ENCODE results near the gene NMT1.

The NMT1 gene

DNA sequence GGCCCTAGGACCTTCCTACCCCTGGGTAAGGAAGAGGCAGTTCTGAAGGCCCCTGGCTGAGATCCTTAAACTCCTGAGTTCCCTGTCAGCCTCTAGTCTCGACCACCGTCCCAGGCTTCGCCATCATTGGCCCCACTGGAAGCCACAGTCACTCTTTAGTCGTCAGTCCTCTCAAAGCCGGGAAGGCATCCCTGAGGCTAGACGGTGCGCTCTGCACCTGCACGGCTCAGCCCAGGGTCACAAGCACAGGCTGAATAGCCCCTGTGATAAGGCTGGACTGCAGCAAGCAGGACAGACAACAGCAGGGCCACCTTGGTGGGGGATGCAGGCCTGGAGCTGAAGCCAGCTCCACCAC, 83.9 kb downstream of the NMT1 start:
- DNase-seq (ENCODE audit: low read depth): no peak
- Histone ChIP-seq H3K4me3 (ENCODE audit: low read length) (peak overlapping the region; percentile 77), H3K36me3 (ENCODE audit: control insufficient read depth, insufficient read depth, low read length, severe bottlenecking) (no peaks in the 10 kb centered on the region), H3K27me3 (replicated peaks; ENCODE audit: control insufficient read depth, insufficient read depth, low read length) (no peaks in the 10 kb centered on the region), H3K4me1 (ENCODE audit: control insufficient read depth, insufficient read depth, low read length) (peaks cover 30% of the 10 kb centered on the region), H3K9me3 (ENCODE audit: control insufficient read depth, low read length) (no peaks in the 10 kb centered on the region), H3K9ac (ENCODE audit: low read length) (peak overlapping the region; percentile 92)

DNA sequence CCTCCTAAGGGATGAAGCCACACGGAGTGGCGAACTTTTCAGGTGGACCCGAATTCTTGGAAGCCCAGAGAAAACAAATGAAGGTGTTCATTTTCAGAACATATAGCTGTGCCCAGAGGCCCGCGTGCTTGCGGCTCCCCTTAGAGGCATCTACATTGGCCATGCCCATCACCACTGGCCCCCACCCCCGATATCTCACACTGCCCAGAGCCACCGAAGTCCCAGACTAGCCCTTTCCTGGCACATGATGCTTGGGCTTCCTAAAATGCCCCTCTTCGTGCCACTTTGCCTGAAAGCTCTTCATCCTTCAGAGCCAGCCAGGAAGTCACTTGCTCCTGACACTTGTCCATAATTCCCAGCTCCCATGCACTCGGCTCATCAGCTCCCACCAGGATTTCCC, 85.0 kb downstream of the NMT1 start:
- no peak for DNase-seq (ENCODE audit: low read depth)
- H3K4me3 ChIP-seq (ENCODE audit: low read length): peak overlapping the region; percentile 87
- peak overlapping the region; percentile 96 for H3K9ac ChIP-seq (ENCODE audit: low read length)
- peaks cover 32% of the 10 kb centered on the region for H3K4me1 ChIP-seq (ENCODE audit: control insufficient read depth, insufficient read depth, low read length)
- no peaks in the 10 kb centered on the region for H3K36me3 ChIP-seq (ENCODE audit: control insufficient read depth, insufficient read depth, low read length, severe bottlenecking)
- H3K9me3 ChIP-seq (ENCODE audit: control insufficient read depth, low read length): no peaks in the 10 kb centered on the region
- H3K27me3 ChIP-seq (replicated peaks; ENCODE audit: control insufficient read depth, insufficient read depth, low read length): no peaks in the 10 kb centered on the region

DNA sequence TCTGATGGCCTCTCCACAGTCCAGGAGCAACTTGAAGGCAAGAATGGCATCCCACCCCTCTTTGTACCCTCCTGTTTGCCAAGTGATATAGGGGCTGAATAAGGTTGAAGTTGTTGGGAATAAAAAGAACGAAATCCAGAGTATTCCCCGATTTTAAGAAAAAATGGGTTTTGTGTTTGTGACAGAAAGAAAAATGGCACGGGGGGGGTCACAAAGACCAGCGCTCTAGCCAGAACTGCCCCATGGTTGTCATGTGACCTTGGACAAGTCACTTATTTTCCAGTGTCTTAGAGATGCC, 85.4 kb downstream of the NMT1 start:
- peak overlapping the region; percentile 96 for H3K9ac ChIP-seq (ENCODE audit: low read length)
- peak overlapping the region; percentile 87 for H3K4me3 ChIP-seq (ENCODE audit: low read length)
- H3K27me3 ChIP-seq (replicated peaks; ENCODE audit: control insufficient read depth, insufficient read depth, low read length): no peaks in the 10 kb centered on the region
- no peak for DNase-seq (ENCODE audit: low read depth)
- H3K36me3 ChIP-seq (ENCODE audit: control insufficient read depth, insufficient read depth, low read length, severe bottlenecking): no peaks in the 10 kb centered on the region
- H3K4me1 ChIP-seq (ENCODE audit: control insufficient read depth, insufficient read depth, low read length): peaks cover 36% of the 10 kb centered on the region
- no peaks in the 10 kb centered on the region for H3K9me3 ChIP-seq (ENCODE audit: control insufficient read depth, low read length)

DNA sequence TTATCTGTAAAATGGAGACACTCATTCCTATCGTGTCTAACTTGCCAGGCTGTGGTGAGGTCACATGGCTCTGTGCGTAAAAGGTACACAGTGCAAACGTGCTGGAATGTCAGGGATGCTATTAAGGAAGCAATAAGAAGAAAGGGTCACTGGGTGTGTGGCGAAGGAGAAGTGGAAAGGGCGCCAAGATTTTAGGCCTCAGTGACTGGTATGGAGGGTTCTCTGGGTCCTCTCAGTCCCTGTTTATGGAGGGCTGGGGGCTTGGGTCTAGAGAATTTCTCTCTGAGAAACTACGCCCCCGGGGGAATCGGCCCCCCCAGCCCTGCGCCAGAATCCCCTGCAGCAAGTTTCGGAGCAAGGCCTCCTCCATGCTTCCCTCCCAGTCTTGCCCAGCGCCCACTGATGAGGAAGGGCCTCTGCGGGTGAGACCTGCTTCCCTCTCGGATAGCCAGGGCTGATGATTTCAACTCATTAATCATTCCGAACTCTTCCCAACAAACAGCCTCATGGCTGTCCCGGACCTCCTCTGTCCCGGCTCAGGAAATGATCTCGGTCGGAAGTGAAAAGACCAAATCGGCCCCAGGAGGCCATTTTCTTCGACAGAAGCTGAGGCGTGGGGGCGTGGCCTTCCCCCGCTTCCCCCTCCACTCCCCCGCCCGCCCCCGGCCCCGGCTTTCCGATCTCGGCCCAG, 85.9 kb downstream of the NMT1 start:
- DNase-seq (ENCODE audit: low read depth): peak; percentile 81
- Histone ChIP-seq H3K27me3 (replicated peaks; ENCODE audit: control insufficient read depth, insufficient read depth, low read length) (no peaks in the 10 kb centered on the region), H3K36me3 (ENCODE audit: control insufficient read depth, insufficient read depth, low read length, severe bottlenecking) (no peaks in the 10 kb centered on the region), H3K9me3 (ENCODE audit: control insufficient read depth, low read length) (no peaks in the 10 kb centered on the region), H3K4me1 (ENCODE audit: control insufficient read depth, insufficient read depth, low read length) (peaks cover 40% of the 10 kb centered on the region), H3K9ac (ENCODE audit: low read length) (peak overlapping the region; percentile 96), H3K4me3 (ENCODE audit: low read length) (peak overlapping the region; percentile 87)

DNA sequence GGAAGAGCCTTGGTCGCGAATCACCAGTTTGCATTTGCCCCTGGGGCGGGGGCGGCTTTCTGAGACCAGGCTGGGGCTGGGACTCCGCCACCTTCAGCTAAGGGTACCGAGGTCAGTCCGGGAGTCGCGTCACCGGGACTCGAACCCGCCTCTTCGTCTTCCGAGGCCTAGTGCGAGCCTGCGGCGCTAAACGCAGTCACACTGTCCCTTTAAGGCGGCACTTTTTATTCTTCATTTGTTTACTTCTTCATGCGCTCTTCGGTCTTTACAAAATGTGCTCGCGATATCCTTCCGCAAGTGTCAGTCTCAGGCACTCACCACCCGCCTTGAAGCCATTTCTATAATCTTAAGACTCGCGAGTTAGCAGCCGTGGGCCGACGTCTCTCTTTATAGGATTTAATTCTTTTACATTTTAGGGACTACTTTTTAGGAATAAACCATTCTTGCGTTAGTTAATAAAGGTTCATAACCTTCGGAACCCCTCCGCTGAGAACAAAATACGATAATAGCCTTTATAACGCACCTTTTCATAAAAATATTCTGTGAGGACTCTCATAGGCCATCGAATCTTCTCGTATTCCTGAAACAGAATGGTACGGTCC, 86.6 kb downstream of the NMT1 start:
- H3K9ac ChIP-seq (ENCODE audit: low read length): peak overlapping the region; percentile 96
- H3K9me3 ChIP-seq (ENCODE audit: control insufficient read depth, low read length): no peaks in the 10 kb centered on the region
- H3K4me3 ChIP-seq (ENCODE audit: low read length): peak overlapping the region; percentile 87
- H3K36me3 ChIP-seq (ENCODE audit: control insufficient read depth, insufficient read depth, low read length, severe bottlenecking): no peaks in the 10 kb centered on the region
- peak; percentile 94 for DNase-seq (ENCODE audit: low read depth)
- peaks cover 40% of the 10 kb centered on the region for H3K4me1 ChIP-seq (ENCODE audit: control insufficient read depth, insufficient read depth, low read length)
- no peaks in the 10 kb centered on the region for H3K27me3 ChIP-seq (replicated peaks; ENCODE audit: control insufficient read depth, insufficient read depth, low read length)

DNA sequence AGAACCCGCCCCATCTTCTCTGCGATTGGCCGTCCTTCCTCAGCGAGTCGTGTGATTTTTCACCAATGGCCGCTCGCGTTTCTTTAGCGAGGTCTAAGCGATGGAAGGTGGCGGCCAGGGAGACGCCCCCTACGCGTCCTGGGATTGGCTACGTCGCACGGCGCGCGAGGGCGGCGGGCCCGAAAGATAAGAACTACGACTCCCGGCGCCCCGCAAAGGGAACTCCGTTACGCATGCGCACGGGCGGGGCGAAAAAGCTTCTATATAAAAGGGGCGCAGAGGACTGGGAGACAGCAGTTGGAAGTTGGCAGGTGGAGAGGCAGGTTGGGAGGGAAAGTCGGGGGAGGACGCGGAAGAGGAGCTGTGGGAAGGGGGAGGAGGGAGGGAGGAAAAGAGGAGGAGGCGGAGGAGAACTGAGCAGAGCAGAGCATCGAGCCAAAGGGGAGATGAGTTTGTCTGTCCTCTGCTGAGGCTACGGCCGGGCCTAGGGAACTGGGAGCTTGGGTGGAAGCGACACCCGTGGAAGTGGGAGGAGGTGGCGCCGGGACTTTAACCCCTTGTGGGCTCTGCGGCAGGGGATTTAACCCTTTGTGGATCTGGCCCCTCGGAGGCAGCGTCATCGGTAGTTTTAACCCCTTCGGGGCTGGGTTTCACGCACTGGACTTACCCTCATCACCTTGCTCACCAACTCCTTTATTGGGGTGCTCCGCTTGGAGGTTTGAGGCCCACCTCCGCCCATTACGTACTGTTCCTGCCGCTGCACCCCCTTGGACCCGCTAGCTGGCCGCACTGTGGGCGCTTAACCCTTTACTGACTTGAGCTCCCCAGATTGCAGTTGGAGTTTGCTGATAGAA, 87.3 kb downstream of the NMT1 start, which contains the start of gene HEXIM1:
Gene HEXIM1 (plus strand): TSS at position 293 of the 854 bp plus-strand sequence. CDS start 716 bp downstream, outside the sequence.
- DNase-seq (ENCODE audit: low read depth): peak; percentile 100
- peak within 1 kb of the TSS; percentile 99 for H3K9ac ChIP-seq (ENCODE audit: low read length)
- no peaks in the 10 kb centered on the region for H3K27me3 ChIP-seq (replicated peaks; ENCODE audit: control insufficient read depth, insufficient read depth, low read length)
- H3K4me1 ChIP-seq (ENCODE audit: control insufficient read depth, insufficient read depth, low read length): peaks cover 38% of the 10 kb centered on the region
- peak within 1 kb of the TSS; percentile 98 for H3K4me3 ChIP-seq (ENCODE audit: low read length)
- H3K9me3 ChIP-seq (ENCODE audit: control insufficient read depth, low read length): no peaks in the 10 kb centered on the region
- no peaks in the 10 kb centered on the region for H3K36me3 ChIP-seq (ENCODE audit: control insufficient read depth, insufficient read depth, low read length, severe bottlenecking)

DNA sequence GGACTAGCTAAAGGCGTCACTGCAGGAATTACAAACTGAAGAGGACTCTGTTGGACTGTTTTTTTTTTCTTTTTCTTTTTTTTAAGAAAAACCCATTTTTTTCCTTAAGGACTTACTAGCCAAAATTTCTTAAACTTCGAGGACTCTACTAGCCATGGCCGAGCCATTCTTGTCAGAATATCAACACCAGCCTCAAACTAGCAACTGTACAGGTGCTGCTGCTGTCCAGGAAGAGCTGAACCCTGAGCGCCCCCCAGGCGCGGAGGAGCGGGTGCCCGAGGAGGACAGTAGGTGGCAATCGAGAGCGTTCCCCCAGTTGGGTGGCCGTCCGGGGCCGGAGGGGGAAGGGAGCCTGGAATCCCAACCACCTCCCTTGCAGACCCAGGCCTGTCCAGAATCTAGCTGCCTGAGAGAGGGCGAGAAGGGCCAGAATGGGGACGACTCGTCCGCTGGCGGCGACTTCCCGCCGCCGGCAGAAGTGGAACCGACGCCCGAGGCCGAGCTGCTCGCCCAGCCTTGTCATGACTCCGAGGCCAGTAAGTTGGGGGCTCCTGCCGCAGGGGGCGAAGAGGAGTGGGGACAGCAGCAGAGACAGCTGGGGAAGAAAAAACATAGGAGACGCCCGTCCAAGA, 88.0 kb downstream of the NMT1 start:
- H3K9me3 ChIP-seq (ENCODE audit: control insufficient read depth, low read length): no peaks in the 10 kb centered on the region
- H3K4me1 ChIP-seq (ENCODE audit: control insufficient read depth, insufficient read depth, low read length): peaks cover 36% of the 10 kb centered on the region
- no peaks in the 10 kb centered on the region for H3K36me3 ChIP-seq (ENCODE audit: control insufficient read depth, insufficient read depth, low read length, severe bottlenecking)
- H3K4me3 ChIP-seq (ENCODE audit: low read length): peak overlapping the region; percentile 98
- no peaks in the 10 kb centered on the region for H3K27me3 ChIP-seq (replicated peaks; ENCODE audit: control insufficient read depth, insufficient read depth, low read length)
- H3K9ac ChIP-seq (ENCODE audit: low read length): peak overlapping the region; percentile 99
- DNase-seq (ENCODE audit: low read depth): peak; percentile 95

DNA sequence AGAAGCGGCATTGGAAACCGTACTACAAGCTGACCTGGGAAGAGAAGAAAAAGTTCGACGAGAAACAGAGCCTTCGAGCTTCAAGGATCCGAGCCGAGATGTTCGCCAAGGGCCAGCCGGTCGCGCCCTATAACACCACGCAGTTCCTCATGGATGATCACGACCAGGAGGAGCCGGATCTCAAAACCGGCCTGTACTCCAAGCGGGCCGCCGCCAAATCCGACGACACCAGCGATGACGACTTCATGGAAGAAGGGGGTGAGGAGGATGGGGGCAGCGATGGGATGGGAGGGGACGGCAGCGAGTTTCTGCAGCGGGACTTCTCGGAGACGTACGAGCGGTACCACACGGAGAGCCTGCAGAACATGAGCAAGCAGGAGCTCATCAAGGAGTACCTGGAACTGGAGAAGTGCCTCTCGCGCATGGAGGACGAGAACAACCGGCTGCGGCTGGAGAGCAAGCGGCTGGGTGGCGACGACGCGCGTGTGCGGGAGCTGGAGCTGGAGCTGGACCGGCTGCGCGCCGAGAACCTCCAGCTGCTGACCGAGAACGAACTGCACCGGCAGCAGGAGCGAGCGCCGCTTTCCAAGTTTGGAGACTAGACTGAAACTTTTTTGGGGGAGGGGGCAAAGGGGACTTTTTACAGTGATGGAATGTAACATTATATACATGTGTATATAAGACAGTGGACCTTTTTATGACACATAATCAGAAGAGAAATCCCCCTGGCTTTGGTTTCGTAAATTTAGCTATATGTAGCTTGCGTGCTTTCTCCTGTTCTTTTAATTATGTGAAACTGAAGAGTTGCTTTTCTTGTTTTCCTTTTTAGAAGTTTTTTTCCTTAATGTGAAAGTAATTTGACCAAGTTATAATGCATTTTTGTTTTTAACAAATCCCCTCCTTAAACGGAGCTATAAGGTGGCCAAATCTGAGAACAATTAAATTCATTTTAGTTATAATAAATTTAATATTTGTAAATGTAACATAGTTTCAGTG, 88.8 kb downstream of the NMT1 start:
- no peaks in the 10 kb centered on the region for H3K27me3 ChIP-seq (replicated peaks; ENCODE audit: control insufficient read depth, insufficient read depth, low read length)
- H3K4me1 ChIP-seq (ENCODE audit: control insufficient read depth, insufficient read depth, low read length): peaks cover 30% of the 10 kb centered on the region
- peak; percentile 74 for DNase-seq (ENCODE audit: low read depth)
- H3K9ac ChIP-seq (ENCODE audit: low read length): peak overlapping the region; percentile 99
- peak overlapping the region; percentile 98 for H3K4me3 ChIP-seq (ENCODE audit: low read length)
- no peaks in the 10 kb centered on the region for H3K36me3 ChIP-seq (ENCODE audit: control insufficient read depth, insufficient read depth, low read length, severe bottlenecking)
- H3K9me3 ChIP-seq (ENCODE audit: control insufficient read depth, low read length): no peaks in the 10 kb centered on the region

DNA sequence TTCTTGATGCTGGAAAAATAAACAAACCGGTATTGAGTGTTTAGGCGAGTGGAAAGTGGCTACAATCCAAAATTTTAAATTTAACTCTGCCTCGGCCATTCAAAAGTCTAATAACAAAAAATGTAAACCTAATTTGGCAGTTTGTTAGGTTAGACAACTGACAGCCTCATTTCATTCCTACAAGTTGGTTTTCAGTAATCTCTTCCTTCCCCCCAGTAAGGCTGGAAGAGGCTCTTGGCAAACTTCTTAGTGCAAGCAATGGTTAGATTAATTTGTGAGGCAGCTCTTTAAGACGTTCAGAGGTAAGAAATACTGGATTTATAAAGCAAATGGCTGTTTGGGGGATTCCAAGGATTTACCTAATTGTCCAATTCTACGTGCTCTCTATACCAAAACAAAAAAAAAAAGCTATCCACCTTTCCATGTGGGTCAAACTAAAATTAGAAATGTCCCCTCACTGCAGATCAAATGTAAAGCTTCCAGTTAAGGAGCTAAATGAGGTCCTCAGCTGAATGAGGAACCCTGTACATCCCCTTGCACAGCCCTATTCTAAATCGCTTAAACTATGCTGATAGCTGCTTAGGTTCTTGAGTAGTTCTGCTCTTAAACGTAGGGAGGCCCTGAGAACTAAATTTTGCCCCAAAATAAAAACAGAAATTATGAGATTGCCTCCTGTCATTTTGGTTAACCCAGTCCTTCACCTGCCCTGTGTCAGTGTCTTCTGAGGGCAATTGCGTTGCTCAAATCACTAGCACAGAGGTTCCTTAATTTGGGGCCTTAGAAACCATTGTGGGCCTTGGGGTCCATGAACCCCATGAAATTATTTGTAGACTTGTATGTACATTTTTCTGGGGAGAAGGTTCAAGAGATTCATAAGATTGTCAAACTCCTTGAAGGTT, 90.0 kb downstream of the NMT1 start:
- DNase-seq (ENCODE audit: low read depth): peak; percentile 66
- peak overlapping the region; percentile 98 for H3K4me3 ChIP-seq (ENCODE audit: low read length)
- no peaks in the 10 kb centered on the region for H3K9me3 ChIP-seq (ENCODE audit: control insufficient read depth, low read length)
- peaks cover 21% of the 10 kb centered on the region for H3K4me1 ChIP-seq (ENCODE audit: control insufficient read depth, insufficient read depth, low read length)
- H3K9ac ChIP-seq (ENCODE audit: low read length): peak overlapping the region; percentile 99
- no peaks in the 10 kb centered on the region for H3K27me3 ChIP-seq (replicated peaks; ENCODE audit: control insufficient read depth, insufficient read depth, low read length)
- H3K36me3 ChIP-seq (ENCODE audit: control insufficient read depth, insufficient read depth, low read length, severe bottlenecking): no peaks in the 10 kb centered on the region

DNA sequence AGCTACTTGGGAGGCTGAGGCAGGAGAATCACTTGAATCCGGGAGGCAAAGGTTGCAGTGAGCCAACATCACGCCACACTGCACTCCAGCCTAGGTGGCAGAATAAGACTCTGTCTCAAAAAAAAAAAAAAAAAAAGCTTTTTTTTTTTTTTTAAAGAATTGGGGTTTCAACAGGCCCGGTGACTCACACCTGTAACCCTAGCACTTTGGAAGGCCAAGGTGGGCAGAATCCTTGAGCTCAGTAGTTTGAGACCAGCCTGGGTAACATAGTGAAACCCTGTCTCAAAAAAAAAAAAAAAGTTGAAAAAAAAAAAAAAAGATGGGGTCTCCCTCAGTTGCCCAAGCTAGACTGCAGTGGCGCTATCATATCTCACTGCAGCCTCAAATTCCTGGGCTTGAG, 93.9 kb downstream of the NMT1 start:
- DNase-seq (ENCODE audit: low read depth): no peak
- Histone ChIP-seq H3K27me3 (replicated peaks; ENCODE audit: control insufficient read depth, insufficient read depth, low read length) (no peaks in the 10 kb centered on the region), H3K4me3 (ENCODE audit: low read length) (no peak overlapping the region), H3K4me1 (ENCODE audit: control insufficient read depth, insufficient read depth, low read length) (peaks cover 33% of the 10 kb centered on the region), H3K9me3 (ENCODE audit: control insufficient read depth, low read length) (no peaks in the 10 kb centered on the region), H3K9ac (ENCODE audit: low read length) (no peak overlapping the region), H3K36me3 (ENCODE audit: control insufficient read depth, insufficient read depth, low read length, severe bottlenecking) (no peaks in the 10 kb centered on the region)

Data from adipocyte (in vitro differentiated cells).